NCI-H2196 (cell line): Measurements from ENCODE around the gene C1QTNF5.
A peak's percentile ranks its signal among the peaks of the same experiment; 100 is the strongest.
"Not testable (repeated sequence)": the region's sequence is repeated elsewhere in the genome, so short reads cannot be mapped to it uniquely, and the experiment has no call there.

Source experiments
- DNase-seq: peaks from one replicate; lab custom pipeline; 2025; ENCODE audit not compliant: unreplicated experiment; lab: John Stamatoyannopoulos, UW

Gene C1QTNF5

GRCh38 chr11:119340335-119341221, at the start of gene C1QTNF5:
C1QTNF5 (minus strand) TSS chr11:119340883; CDS start chr11:119340397, 486 bp downstream.
- DNase-seq, result no peak

GRCh38 chr11:119389611-119390254, 49.0 kb upstream of the C1QTNF5 start:
- peak; percentile 64 for DNase-seq

- DNase-seq, result no peak
These were observed 47.4 kb upstream of the C1QTNF5 start for GRCh38 chr11:119388103-119388502.

GRCh38 chr11:119384332-119384731, 43.6 kb upstream of the C1QTNF5 start:
- no peak for DNase-seq

GRCh38 chr11:119382513-119382912, 41.8 kb upstream of the C1QTNF5 start:
- not testable (repeated sequence) for DNase-seq

GRCh38 chr11:119382101-119382500, 41.4 kb upstream of the C1QTNF5 start:
- DNase-seq, result no peak

GRCh38 chr11:119381181-119381988, 40.7 kb upstream of the C1QTNF5 start, which contains the start of gene USP2:
USP2 (minus strand) TSS chr11:119381690; CDS start chr11:119373480, 8,210 bp downstream.
- DNase-seq, result peak; percentile 98

- peak; percentile 27 for DNase-seq
These were observed 40.1 kb upstream of the C1QTNF5 start for GRCh38 chr11:119380827-119381180.

- DNase-seq, result no peak
These were observed 39.6 kb upstream of the C1QTNF5 start for GRCh38 chr11:119380160-119380826.

- DNase-seq, result no peak
These were observed 38.3 kb upstream of the C1QTNF5 start for GRCh38 chr11:119378851-119379465.

GRCh38 chr11:119377961-119378667, 37.4 kb upstream of the C1QTNF5 start:
- DNase-seq, result no peak

GRCh38 chr11:119377112-119377901, 36.6 kb upstream of the C1QTNF5 start:
- peak; percentile 21 for DNase-seq

- DNase-seq, result peak; percentile 93
These were observed 35.6 kb upstream of the C1QTNF5 start for GRCh38 chr11:119376197-119376847.

- DNase-seq, result peak; percentile 74
These were observed 34.9 kb upstream of the C1QTNF5 start for GRCh38 chr11:119375337-119376196.

- peak; percentile 51 for DNase-seq
These were observed 34.1 kb upstream of the C1QTNF5 start for GRCh38 chr11:119374632-119375336.

- DNase-seq, result peak; percentile 78
These were observed 33.4 kb upstream of the C1QTNF5 start for GRCh38 chr11:119373921-119374631.
